ENCODE results near the gene ROR2. TPM values are rescaled to one million over a fixed set of nuclear protein-coding genes. Genes with fewer than 3 reads are reported as not detected.

Gene ROR2
- total RNA-seq, 1 donor from 2014 or later: 3.0 TPM

GRCh38 chr9:91697201-91697600 is 252.8 kb downstream of the ROR2 start:
- no peak for DNase-seq (ENCODE audit: low spot score)
- no peak for ATAC-seq
- intact Hi-C loops (cut with DNase I): no loop called here

GRCh38 chr9:91694081-91694870 is 255.8 kb downstream of the ROR2 start:
- intact Hi-C loops (cut with DNase I): no loop called here
- DNase-seq (ENCODE audit: low spot score) (no peak), ATAC-seq (no peak)

GRCh38 chr9:91693226-91693625 is 256.8 kb downstream of the ROR2 start:
- ATAC-seq: no peak
- intact Hi-C loops (cut with DNase I): no loop called here
- DNase-seq (ENCODE audit: low spot score): no peak

GRCh38 chr9:91690540-91691249 is 259.3 kb downstream of the ROR2 start:
- intact Hi-C loops (cut with DNase I): no loop called here
- DNase-seq (ENCODE audit: low spot score) (no peak), ATAC-seq (no peak)

GRCh38 chr9:91689006-91689405 is 261.0 kb downstream of the ROR2 start:
- DNase-seq (ENCODE audit: low spot score) (no peak), ATAC-seq (no peak)
- intact Hi-C loops (cut with DNase I): no loop called here

GRCh38 chr9:91683269-91683668 is 266.8 kb downstream of the ROR2 start:
- intact Hi-C loops (cut with DNase I): no loop called here
- DNase-seq (ENCODE audit: low spot score) (no peak), ATAC-seq (no peak)

- ATAC-seq: no peak
- intact Hi-C loops (cut with DNase I): no loop called here
- no peak for DNase-seq (ENCODE audit: low spot score)
Observed at GRCh38 chr9:91682806-91683205, 267.2 kb downstream of the ROR2 start.

GRCh38 chr9:91681461-91682305 is 268.3 kb downstream of the ROR2 start:
- ATAC-seq (peak; percentile 91), DNase-seq (ENCODE audit: low spot score) (peak; percentile 81)
- intact Hi-C loops (cut with DNase I): no loop called here

GRCh38 chr9:91680998-91681397 is 269.0 kb downstream of the ROR2 start:
- ATAC-seq (no peak), DNase-seq (ENCODE audit: low spot score) (no peak)
- intact Hi-C loops (cut with DNase I): no loop called here

GRCh38 chr9:91680106-91680505 is 269.9 kb downstream of the ROR2 start:
- intact Hi-C loops (cut with DNase I): no loop called here
- ATAC-seq (no peak), DNase-seq (ENCODE audit: low spot score) (no peak)

GRCh38 chr9:91678807-91679580 is 271.0 kb downstream of the ROR2 start:
- ATAC-seq (no peak), DNase-seq (ENCODE audit: low spot score) (no peak)
- intact Hi-C loops (cut with DNase I): no loop called here

GRCh38 chr9:91677822-91678436 is 272.1 kb downstream of the ROR2 start:
- intact Hi-C loops (cut with DNase I): no loop called here
- DNase-seq (ENCODE audit: low spot score) (no peak), ATAC-seq (no peak)

GRCh38 chr9:91677331-91677730 is 272.7 kb downstream of the ROR2 start:
- ATAC-seq: no peak
- intact Hi-C loops (cut with DNase I): no loop called here
- no peak for DNase-seq (ENCODE audit: low spot score)

- no peak for ATAC-seq
- intact Hi-C loops (cut with DNase I): no loop called here
- no peak for DNase-seq (ENCODE audit: low spot score)
Observed at GRCh38 chr9:91676046-91676445, 274.0 kb downstream of the ROR2 start.

- ATAC-seq (no peak), DNase-seq (ENCODE audit: low spot score) (no peak)
- intact Hi-C loops (cut with DNase I): no loop called here
Observed at GRCh38 chr9:91664663-91665062, 285.4 kb downstream of the ROR2 start.

GRCh38 chr9:91663858-91664257 is 286.2 kb downstream of the ROR2 start:
- no peak for DNase-seq (ENCODE audit: low spot score)
- intact Hi-C loops (cut with DNase I): no loop called here
- no peak for ATAC-seq

- ATAC-seq (no peak), DNase-seq (ENCODE audit: low spot score) (no peak)
- intact Hi-C loops (cut with DNase I): no loop called here
Observed at GRCh38 chr9:91661451-91661850, 288.6 kb downstream of the ROR2 start.

GRCh38 chr9:91660521-91660920 is 289.5 kb downstream of the ROR2 start:
- intact Hi-C loops (cut with DNase I): no loop called here
- DNase-seq (ENCODE audit: low spot score) (no peak), ATAC-seq (no peak)
